Activated naive CD8-positive, alpha-beta T cell (primary cell): ENCODE results near the gene SDS.

ENCODE experiments used
- H3K27ac Mint-ChIP-seq: one replicate; pipeline ENCODE4 v1.8.0; 2021; ENCODE audit warnings: mixed read lengths
- H3K27me3 Mint-ChIP-seq: one replicate; pipeline ENCODE4 v1.8.0; 2021; ENCODE audit warnings: mixed read lengths
- H3K36me3 Mint-ChIP-seq: one replicate; pipeline ENCODE4 v1.8.0; 2021; ENCODE audit warnings: mixed read lengths
- H3K4me1 Mint-ChIP-seq: one replicate; pipeline ENCODE4 v1.8.0; 2021; ENCODE audit warnings: low read depth, mixed read lengths
- H3K4me3 Mint-ChIP-seq: one replicate; pipeline ENCODE4 v1.8.0; 2021; ENCODE audit warnings: mild to moderate bottlenecking, mixed read lengths
- H3K9me3 Mint-ChIP-seq: one replicate; pipeline ENCODE4 v1.8.0; 2021; ENCODE audit warnings: low read depth, mixed read lengths

The SDS gene

GRCh38 chr12:113397497-113398197 is 6.0 kb downstream of the SDS start:
- no peak overlapping the region for H3K27ac Mint-ChIP-seq
- H3K4me1 Mint-ChIP-seq: no peaks in the 10 kb centered on the region
- no peak overlapping the region for H3K4me3 Mint-ChIP-seq
- peaks cover 1% of the 10 kb centered on the region for H3K27me3 Mint-ChIP-seq
- no peaks in the 10 kb centered on the region for H3K9me3 Mint-ChIP-seq
- H3K36me3 Mint-ChIP-seq: no peaks in the 10 kb centered on the region

- Mint-ChIP-seq H3K27me3 (peaks cover 1% of the 10 kb centered on the region), H3K4me1 (no peaks in the 10 kb centered on the region), H3K36me3 (no peaks in the 10 kb centered on the region), H3K4me3 (no peak overlapping the region), H3K9me3 (no peaks in the 10 kb centered on the region), H3K27ac (no peak overlapping the region)
These were observed 6.7 kb downstream of the SDS start for GRCh38 chr12:113396828-113397496.

- Mint-ChIP-seq H3K36me3 (peaks cover under 1% of the 10 kb centered on the region), H3K9me3 (no peaks in the 10 kb centered on the region), H3K27ac (no peak overlapping the region), H3K4me1 (no peaks in the 10 kb centered on the region), H3K27me3 (peaks cover 1% of the 10 kb centered on the region), H3K4me3 (no peak overlapping the region)
These were observed 7.5 kb downstream of the SDS start for GRCh38 chr12:113396200-113396599.

- Mint-ChIP-seq H3K4me1 (no peaks in the 10 kb centered on the region), H3K27ac (no peak overlapping the region), H3K9me3 (no peaks in the 10 kb centered on the region), H3K27me3 (no peaks in the 10 kb centered on the region), H3K4me3 (no peak overlapping the region), H3K36me3 (peaks cover 2% of the 10 kb centered on the region)
These were observed 8.6 kb downstream of the SDS start for GRCh38 chr12:113395119-113395518.

- Mint-ChIP-seq H3K4me3 (no peak overlapping the region), H3K4me1 (no peaks in the 10 kb centered on the region), H3K9me3 (no peaks in the 10 kb centered on the region), H3K27ac (no peak overlapping the region), H3K36me3 (peaks cover 2% of the 10 kb centered on the region), H3K27me3 (no peaks in the 10 kb centered on the region)
These were observed 9.9 kb downstream of the SDS start for GRCh38 chr12:113393749-113394148.

GRCh38 chr12:113392988-113393579 is 10.6 kb downstream of the SDS start:
- Mint-ChIP-seq H3K4me1 (no peaks in the 10 kb centered on the region), H3K27ac (no peak overlapping the region), H3K4me3 (no peak overlapping the region), H3K9me3 (no peaks in the 10 kb centered on the region), H3K27me3 (no peaks in the 10 kb centered on the region), H3K36me3 (peaks cover 2% of the 10 kb centered on the region)

- Mint-ChIP-seq H3K4me1 (no peaks in the 10 kb centered on the region), H3K27me3 (no peaks in the 10 kb centered on the region), H3K9me3 (no peaks in the 10 kb centered on the region), H3K4me3 (no peak overlapping the region), H3K27ac (no peak overlapping the region), H3K36me3 (peaks cover 2% of the 10 kb centered on the region)
These were observed 11.2 kb downstream of the SDS start for GRCh38 chr12:113392520-113392919.

- Mint-ChIP-seq H3K9me3 (no peaks in the 10 kb centered on the region), H3K27ac (no peak overlapping the region), H3K27me3 (no peaks in the 10 kb centered on the region)
These were observed 11.9 kb downstream of the SDS start for GRCh38 chr12:113391650-113392337.

GRCh38 chr12:113391145-113391544 is 12.5 kb downstream of the SDS start:
- Mint-ChIP-seq H3K27me3 (no peaks in the 10 kb centered on the region), H3K4me1 (no peaks in the 10 kb centered on the region), H3K4me3 (no peak overlapping the region), H3K27ac (no peak overlapping the region), H3K9me3 (no peaks in the 10 kb centered on the region), H3K36me3 (peaks cover 2% of the 10 kb centered on the region)

More at GRCh38 chr12:113391650-113392337, 11.9 kb downstream of the SDS start:
- Mint-ChIP-seq H3K4me3 (no peak overlapping the region), H3K36me3 (peaks cover 2% of the 10 kb centered on the region), H3K4me1 (no peaks in the 10 kb centered on the region)

GRCh38 chr12:113390064-113391043 is 13.3 kb downstream of the SDS start:
- Mint-ChIP-seq H3K27me3 (no peaks in the 10 kb centered on the region), H3K9me3 (no peaks in the 10 kb centered on the region), H3K36me3 (peaks cover 2% of the 10 kb centered on the region), H3K27ac (no peak overlapping the region), H3K4me1 (no peaks in the 10 kb centered on the region), H3K4me3 (no peak overlapping the region)

GRCh38 chr12:113388351-113388750 is 15.3 kb downstream of the SDS start:
- H3K4me1 Mint-ChIP-seq: no peaks in the 10 kb centered on the region
- no peak overlapping the region for H3K4me3 Mint-ChIP-seq
- H3K27me3 Mint-ChIP-seq: no peaks in the 10 kb centered on the region
- H3K36me3 Mint-ChIP-seq: peaks cover 5% of the 10 kb centered on the region
- H3K9me3 Mint-ChIP-seq: no peaks in the 10 kb centered on the region
- H3K27ac Mint-ChIP-seq: no peak overlapping the region

- Mint-ChIP-seq H3K27ac (no peak overlapping the region), H3K27me3 (no peaks in the 10 kb centered on the region), H3K4me1 (no peaks in the 10 kb centered on the region), H3K36me3 (peaks cover 5% of the 10 kb centered on the region), H3K9me3 (no peaks in the 10 kb centered on the region), H3K4me3 (no peak overlapping the region)
These were observed 16.1 kb downstream of the SDS start for GRCh38 chr12:113387631-113388030.

- Mint-ChIP-seq H3K4me3 (no peak overlapping the region), H3K27me3 (no peaks in the 10 kb centered on the region), H3K4me1 (no peaks in the 10 kb centered on the region), H3K27ac (no peak overlapping the region), H3K9me3 (no peaks in the 10 kb centered on the region), H3K36me3 (peaks cover 5% of the 10 kb centered on the region)
These were observed 16.7 kb downstream of the SDS start for GRCh38 chr12:113386866-113387566.
